ENCODE measurements around the gene KLRF1.

- TF ChIP-seq CTCF (IDR thresholded peaks at IDR 0.05) (no peak), POLR2A (IDR thresholded peaks at IDR 0.05) (no peak)
Observed at GRCh38 chr12:9880532-9881078, 53.3 kb downstream of the KLRF1 start.
